CD4-positive, alpha-beta T cell (primary cell): ENCODE data around the gene SLC25A26. TPM values are rescaled to one million over a fixed set of nuclear protein-coding genes. Genes with fewer than 3 reads are reported as not detected.

Experiments used
- ATAC-seq: fragments of 200-7000 bp; cut with Tn5 transposase; one replicate; pipeline ENCODE4 v1.10.0; 2022; ENCODE audit warnings: mild to moderate bottlenecking; ENCODE audit not compliant: poor library complexity
- CTCF ChIA-PET: fragments of 350-600 bp; sonication (Branson Sonifier 250); formaldehyde crosslinking; loops from one replicate; lab custom pipeline; 2021; ENCODE audit warnings: antibody characterized with exemption, inconsistent platforms; lab: Charles Lee
- POLR2A ChIA-PET: fragments of 350-600 bp; sonication (Branson Sonifier 250); formaldehyde crosslinking; loops from one replicate; lab custom pipeline; 2021; ENCODE audit warnings: antibody characterized with exemption, inconsistent platforms; lab: Charles Lee
- DNase-seq, 14 experiments: peaks; one replicate each; pipeline ENCODE4 v3.0.0-alpha.2; 2013 to 2020; ENCODE audit warnings: mixed read lengths in 2 of 14
- H3K27ac ChIP-seq, 2 donors: one replicate each; pipeline versions ENCODE4 v1.5.1 to v1.7.0; 2013; ENCODE audit warnings: low read length in 2 of 2, low read depth in 1 of 2, mild to moderate bottlenecking in 1 of 2
- H3K27me3 ChIP-seq, 2 experiments: 1 replicate in 1 of 2; 2 replicates in 1 of 2; pipeline versions ENCODE4 v1.6.1 to v1.7.0; 2013; ENCODE audit warnings: low read length in 2 of 2, control low read depth in 1 of 2, mild to moderate bottlenecking in 1 of 2, moderate library complexity in 1 of 2; ENCODE audit not compliant: insufficient read depth in 2 of 2, control insufficient read depth in 1 of 2
- H3K36me3 ChIP-seq: one replicate; pipeline ENCODE4 v1.6.1; 2013; ENCODE audit warnings: low read length, control low read depth; ENCODE audit not compliant: insufficient read depth
- H3K4me1 ChIP-seq: one replicate; pipeline ENCODE4 v1.6.1; 2013; ENCODE audit warnings: low read length, control low read depth; ENCODE audit not compliant: insufficient read depth
- H3K4me3 ChIP-seq: one replicate; pipeline ENCODE4 v1.5.1; 2013; ENCODE audit warnings: mild to moderate bottlenecking, low read length, moderate library complexity
- H3K9me3 ChIP-seq, 2 experiments: 1 replicate in 1 of 2; 2 replicates in 1 of 2; pipeline versions ENCODE4 v1.6.1 to v1.7.0; 2013; ENCODE audit warnings: low read length in 2 of 2, mild to moderate bottlenecking in 2 of 2, control low read depth in 1 of 2, moderate library complexity in 1 of 2; ENCODE audit not compliant: control insufficient read depth in 1 of 2, insufficient read depth in 1 of 2
- H3K27ac Mint-ChIP-seq: one replicate; pipeline ENCODE4 v1.8.0; 2020; ENCODE audit warnings: mixed read lengths
- H3K27me3 Mint-ChIP-seq: one replicate; pipeline ENCODE4 v1.8.0; 2021; ENCODE audit warnings: mixed read lengths
- H3K36me3 Mint-ChIP-seq: one replicate; pipeline ENCODE4 v1.8.0; 2021; ENCODE audit warnings: low read depth, mixed read lengths
- H3K4me1 Mint-ChIP-seq: one replicate; pipeline ENCODE4 v1.8.0; 2021; ENCODE audit warnings: low read depth, mixed read lengths
- H3K4me3 Mint-ChIP-seq: one replicate; pipeline ENCODE4 v1.8.0; 2020; ENCODE audit warnings: mild to moderate bottlenecking, mixed read lengths
- H3K9me3 Mint-ChIP-seq: one replicate; pipeline ENCODE4 v1.8.0; 2020; ENCODE audit warnings: mixed read lengths
- CTCF ChIP-seq: fragments of 200-600 bp; IDR thresholded peaks from one replicate; pipeline ENCODE4 v1.8.0; 2022; ENCODE audit warnings: antibody characterized with exemption, mild to moderate bottlenecking
- intact Hi-C, 2 experiments: fragments of 100-400 bp; cut with DNase I in 1 of 2; cut with micrococcal nuclease in 1 of 2; formaldehyde crosslinking; loops; one replicate each; pipeline versions ENCODE4 v1.15.1 to v1.9.0; 2023 to 2025; cut with DNase I, micrococcal nuclease
- total RNA-seq, 174 experiments: library from RNA in 2 of 174; stranded (reverse) in 2 of 174; gene quantifications; one replicate each; pipeline ENCODE4 v1.2.3 and lab custom pipeline; 2021 to 2026

The SLC25A26 gene
- total RNA-seq, 2 experiments from 2014 or later: 26.9 to 30.2 TPM

- Histone ChIP-seq H3K9me3 (no peaks in the 10 kb centered on the region), H3K27ac (no peak overlapping the region), H3K4me1 (no peaks in the 10 kb centered on the region), H3K36me3 (peaks cover 4% of the 10 kb centered on the region), H3K4me3 (no peak overlapping the region), H3K27me3 (no peaks in the 10 kb centered on the region)
- H3K36me3 Mint-ChIP-seq: peaks cover 65% of the 10 kb centered on the region
- H3K27ac Mint-ChIP-seq: no peak overlapping the region
- ATAC-seq (no peak), DNase-seq (no peak)
- ChIA-PET POLR2A (no interaction called here), CTCF (no interaction called here)
- H3K27me3 Mint-ChIP-seq: no peaks in the 10 kb centered on the region
- TF ChIP-seq CTCF: no peak
- intact Hi-C loops: no loop called here
- no peak overlapping the region for H3K4me3 Mint-ChIP-seq
- no peaks in the 10 kb centered on the region for H3K9me3 Mint-ChIP-seq
- no peaks in the 10 kb centered on the region for H3K4me1 Mint-ChIP-seq
Observed at GRCh38 chr3:66350601-66351000, 129.8 kb downstream of the SLC25A26 start.

GRCh38 chr3:66353039-66353438 is 132.2 kb downstream of the SLC25A26 start:
- no peaks in the 10 kb centered on the region for H3K4me1 ChIP-seq
- no peaks in the 10 kb centered on the region for H3K4me1 Mint-ChIP-seq
- H3K4me3 Mint-ChIP-seq: no peak overlapping the region
- H3K36me3 ChIP-seq: no peaks in the 10 kb centered on the region
- H3K9me3 Mint-ChIP-seq: no peaks in the 10 kb centered on the region
- no peaks in the 10 kb centered on the region for H3K9me3 ChIP-seq
- no peak for TF ChIP-seq CTCF
- CTCF ChIA-PET: interaction anchor here (1.1 kb wide), 1 partner anchor 9 kb away, joined by 5 read pairs; no protein-coding TSS in a partner anchor
- peaks cover 41% of the 10 kb centered on the region for H3K36me3 Mint-ChIP-seq
- no peak for ATAC-seq
- no peaks in the 10 kb centered on the region for H3K27me3 ChIP-seq
- no peaks in the 10 kb centered on the region for H3K27me3 Mint-ChIP-seq
- DNase-seq: no peak
- intact Hi-C loops: no loop called here
- no peak overlapping the region for H3K27ac ChIP-seq
- no peak overlapping the region for H3K4me3 ChIP-seq
- H3K27ac Mint-ChIP-seq: no peak overlapping the region
- POLR2A ChIA-PET: interaction anchor here (1.0 kb wide), 1 partner anchor 50 kb away, joined by 3 read pairs; no protein-coding TSS in a partner anchor

GRCh38 chr3:66353530-66353929 is 132.7 kb downstream of the SLC25A26 start:
- POLR2A ChIA-PET: interaction anchor here (1.0 kb wide), 1 partner anchor 51 kb away, joined by 3 read pairs; no protein-coding TSS in a partner anchor
- CTCF ChIA-PET: interaction anchor here (1.1 kb wide), 1 partner anchor 9 kb away, joined by 5 read pairs; no protein-coding TSS in a partner anchor

More at GRCh38 chr3:66353530-66353929, 132.7 kb downstream of the SLC25A26 start:
- Histone ChIP-seq H3K4me1 (no peaks in the 10 kb centered on the region), H3K27me3 (no peaks in the 10 kb centered on the region), H3K4me3 (no peak overlapping the region), H3K36me3 (no peaks in the 10 kb centered on the region), H3K9me3 (no peaks in the 10 kb centered on the region), H3K27ac (no peak overlapping the region)
- intact Hi-C loops: no loop called here
- H3K27me3 Mint-ChIP-seq: no peaks in the 10 kb centered on the region
- H3K36me3 Mint-ChIP-seq: peaks cover 36% of the 10 kb centered on the region
- DNase-seq (no peak), ATAC-seq (no peak)
- H3K4me3 Mint-ChIP-seq: no peak overlapping the region
- no peaks in the 10 kb centered on the region for H3K4me1 Mint-ChIP-seq
- no peaks in the 10 kb centered on the region for H3K9me3 Mint-ChIP-seq
- no peak overlapping the region for H3K27ac Mint-ChIP-seq
- TF ChIP-seq CTCF: no peak
